Amniotic epithelial cell (primary cell): ENCODE measurements around the gene LPCAT1.
"Not testable (repeated sequence)": the region's sequence is repeated elsewhere in the genome, so short reads cannot be mapped to it uniquely, and the experiment has no call there.

Source experiments
- DNase-seq: peaks from one replicate; pipeline ENCODE4 v3.0.0-alpha.2; 2010; ENCODE audit warnings: low read depth

The LPCAT1 gene

GRCh38 chr5:1478271-1479035 lies 45.3 kb downstream of the LPCAT1 start:
- DNase-seq, result no peak

GRCh38 chr5:1477341-1477740 lies 46.4 kb downstream of the LPCAT1 start:
- no peak for DNase-seq

- no peak for DNase-seq
Observed at GRCh38 chr5:1476967-1477310, 46.8 kb downstream of the LPCAT1 start.

- DNase-seq, result no peak
Observed at GRCh38 chr5:1476181-1476966, 47.4 kb downstream of the LPCAT1 start.

GRCh38 chr5:1475544-1475900 lies 48.2 kb downstream of the LPCAT1 start:
- not testable (repeated sequence) for DNase-seq

GRCh38 chr5:1474866-1475543 lies 48.8 kb downstream of the LPCAT1 start:
- no peak for DNase-seq

- DNase-seq, result no peak
Observed at GRCh38 chr5:1474183-1474839, 49.4 kb downstream of the LPCAT1 start.

GRCh38 chr5:1473746-1474145 lies 50.0 kb downstream of the LPCAT1 start:
- no peak for DNase-seq

GRCh38 chr5:1472964-1473628 lies 50.7 kb downstream of the LPCAT1 start:
- DNase-seq, result no peak

GRCh38 chr5:1471997-1472963 lies 51.5 kb downstream of the LPCAT1 start:
- no peak for DNase-seq

GRCh38 chr5:1471240-1471853 lies 52.4 kb downstream of the LPCAT1 start:
- no peak for DNase-seq

- no peak for DNase-seq
Observed at GRCh38 chr5:1470762-1471211, 53.0 kb downstream of the LPCAT1 start.

- DNase-seq, result no peak
Observed at GRCh38 chr5:1468629-1469527, 54.9 kb downstream of the LPCAT1 start.

GRCh38 chr5:1468247-1468612 lies 55.5 kb downstream of the LPCAT1 start:
- DNase-seq, result no peak

GRCh38 chr5:1467341-1468246 lies 56.2 kb downstream of the LPCAT1 start:
- DNase-seq, result no peak

- no peak for DNase-seq
Observed at GRCh38 chr5:1466631-1467265, 57.0 kb downstream of the LPCAT1 start.

GRCh38 chr5:1465966-1466471 lies 57.7 kb downstream of the LPCAT1 start:
- DNase-seq, result no peak
